Caco-2 (cell line): ENCODE results near the gene GPR27. TPM values are rescaled to one million over a fixed set of nuclear protein-coding genes. Genes with fewer than 3 reads are reported as not detected.

Experiments used
- BruUV-seq: library from RNA; stranded (reverse); fragments of 400-500 nt; replicated peaks from 2 replicates; lab custom pipeline; 2021; lab: Mats Ljungman, UMichigan
- CTCF ChIA-PET: fragments of 300-600 bp; sonication (Branson Sonifier 250); formaldehyde crosslinking; loops from one replicate; lab custom pipeline; 2022; ENCODE audit warnings: antibody characterized with exemption; lab: Charles Lee
- POLR2A ChIA-PET: fragments of 300-600 bp; sonication (Branson Sonifier 250); formaldehyde crosslinking; loops from one replicate; lab custom pipeline; 2022; ENCODE audit warnings: antibody characterized with exemption; lab: Charles Lee
- DNase-seq, 2 experiments: peaks; one replicate each; pipeline versions ENCODE4 v3.0.0 to v3.0.0-alpha.2; 2020 to 2022
- H3K27me3 ChIP-seq: replicated peaks from 2 replicates; pipeline ENCODE4 v1.6.0; 2011; ENCODE audit warnings: low read length; ENCODE audit not compliant: control insufficient read depth, insufficient read depth
- H3K36me3 ChIP-seq: 2 replicates; pipeline ENCODE4 v1.5.1; 2011; ENCODE audit warnings: low read length; ENCODE audit not compliant: control insufficient read depth, insufficient read depth
- H3K4me1 ChIP-seq: fragments of 250-450 bp; sonication (Bioruptor Pico); 2 replicates; pipeline ENCODE4 v1.5.1; 2020; ENCODE audit warnings: mild to moderate bottlenecking
- H3K4me3 ChIP-seq: 2 replicates; pipeline ENCODE4 v1.5.1; 2011; ENCODE audit warnings: low read depth, mild to moderate bottlenecking, control low read depth, low read length
- H3K9me3 ChIP-seq: fragments of 250-450 bp; sonication (Bioruptor Pico); 2 replicates; pipeline ENCODE4 v1.5.1; 2020; ENCODE audit warnings: mild to moderate bottlenecking, moderate library complexity
- H3K27ac Mint-ChIP-seq: one replicate; pipeline ENCODE4 v1.8.0; 2022; ENCODE audit warnings: mixed read lengths; ENCODE audit not compliant: unreplicated experiment
- H3K27me3 Mint-ChIP-seq: one replicate; pipeline ENCODE4 v1.8.0; 2022; ENCODE audit warnings: mixed read lengths; ENCODE audit not compliant: insufficient read depth, unreplicated experiment
- H3K36me3 Mint-ChIP-seq: one replicate; pipeline ENCODE4 v1.8.0; 2022; ENCODE audit warnings: mild to moderate bottlenecking, mixed read lengths; ENCODE audit not compliant: insufficient read depth, unreplicated experiment
- H3K4me1 Mint-ChIP-seq: one replicate; pipeline ENCODE4 v1.8.0; 2022; ENCODE audit warnings: low read depth, mixed read lengths; ENCODE audit not compliant: unreplicated experiment
- H3K4me3 Mint-ChIP-seq: one replicate; pipeline ENCODE4 v1.8.0; 2022; ENCODE audit warnings: mild to moderate bottlenecking, moderate library complexity, mixed read lengths; ENCODE audit not compliant: unreplicated experiment
- H3K9me3 Mint-ChIP-seq: one replicate; pipeline ENCODE4 v1.8.0; 2022; ENCODE audit warnings: mixed read lengths; ENCODE audit not compliant: unreplicated experiment
- CTCF ChIP-seq, 2 experiments: fragments of 200-600 bp in 1 of 2; IDR thresholded peaks; 1 replicate in 1 of 2; 2 replicates in 1 of 2; pipeline versions ENCODE4 v1.5.1 to v1.8.0; 2011 to 2022; ENCODE audit warnings: antibody characterized with exemption in 1 of 2, control low read depth in 1 of 2, inconsistent platforms in 1 of 2, low read depth in 1 of 2, low read length in 1 of 2, mild to moderate bottlenecking in 1 of 2, moderate library complexity in 1 of 2; ENCODE audit not compliant: insufficient read depth in 1 of 2, severe bottlenecking in 1 of 2, unreplicated experiment in 1 of 2
- intact Hi-C: fragments of 100-400 bp; cut with micrococcal nuclease; formaldehyde crosslinking; loops from one replicate; pipeline ENCODE4 v1.10.0; 2022; ENCODE audit not compliant: unreplicated experiment
- total RNA-seq: library from RNA; stranded (reverse); gene quantifications from 2 replicates; pipeline ENCODE4 v1.2.3, GENCODE V29; 2022

GPR27 gene
- total RNA-seq, 1 experiment from 2014 or later: 0.39 TPM

GRCh38 chr3:71780430-71780829, 26.8 kb downstream of the GPR27 start:
- no TSS peak for BruUV-seq
- peaks cover 1% of the 10 kb centered on the region; the same call in 1 of the 2 replicates for H3K27me3 ChIP-seq
- H3K4me1 Mint-ChIP-seq: no peaks in the 10 kb centered on the region
- H3K4me1 ChIP-seq: no peaks in the 10 kb centered on the region; the same call in 1 of the 2 replicates
- no peak for TF ChIP-seq CTCF (IDR thresholded peaks at IDR 0.05; ENCODE audit: insufficient read depth in 1 of 2, low read depth in 1 of 2, low read length in 1 of 2, severe bottlenecking in 1 of 2, unreplicated experiment in 1 of 2)
- H3K27me3 Mint-ChIP-seq: peaks cover 7% of the 10 kb centered on the region
- no peak overlapping the region for H3K4me3 ChIP-seq
- no peak for DNase-seq
- POLR2A ChIA-PET: no interaction called here
- H3K36me3 Mint-ChIP-seq: no peaks in the 10 kb centered on the region
- no peak overlapping the region for H3K4me3 Mint-ChIP-seq
- intact Hi-C loops: no loop called here
- H3K27ac Mint-ChIP-seq: no peak overlapping the region
- H3K9me3 ChIP-seq: no peaks in the 10 kb centered on the region
- H3K36me3 ChIP-seq: no peaks in the 10 kb centered on the region
- CTCF ChIA-PET: no interaction called here
- no peaks in the 10 kb centered on the region for H3K9me3 Mint-ChIP-seq

- POLR2A ChIA-PET: no interaction called here
- peaks cover 24% of the 10 kb centered on the region for H3K27me3 Mint-ChIP-seq
- intact Hi-C loops: no loop called here
These were observed 29.5 kb downstream of the GPR27 start for GRCh38 chr3:71783152-71783551.

GRCh38 chr3:71784201-71784913, 30.7 kb downstream of the GPR27 start:
- H3K4me1 Mint-ChIP-seq: no peaks in the 10 kb centered on the region
- peaks cover 26% of the 10 kb centered on the region for H3K27me3 Mint-ChIP-seq
- DNase-seq: no peak
- H3K36me3 Mint-ChIP-seq: no peaks in the 10 kb centered on the region
- H3K4me3 Mint-ChIP-seq: peak overlapping the region; percentile 47
- BruUV-seq: no TSS peak
- ChIA-PET POLR2A (no interaction called here), CTCF (no interaction called here)
- no peaks in the 10 kb centered on the region; the same call in 1 of the 2 replicates for H3K4me1 ChIP-seq
- peaks cover 5% of the 10 kb centered on the region for H3K27me3 ChIP-seq
- H3K27ac Mint-ChIP-seq: no peak overlapping the region
- intact Hi-C loops: no loop called here
- TF ChIP-seq CTCF (IDR thresholded peaks at IDR 0.05; ENCODE audit: insufficient read depth in 1 of 2, low read depth in 1 of 2, low read length in 1 of 2, severe bottlenecking in 1 of 2, unreplicated experiment in 1 of 2): no peak
- H3K4me3 ChIP-seq: no peak overlapping the region
- no peaks in the 10 kb centered on the region for H3K9me3 ChIP-seq
- no peaks in the 10 kb centered on the region for H3K9me3 Mint-ChIP-seq
- no peaks in the 10 kb centered on the region for H3K36me3 ChIP-seq

More at GRCh38 chr3:71783152-71783551, 29.5 kb downstream of the GPR27 start:
- Mint-ChIP-seq H3K27ac (no peak overlapping the region), H3K36me3 (no peaks in the 10 kb centered on the region), H3K4me1 (no peaks in the 10 kb centered on the region), H3K4me3 (no peak overlapping the region), H3K9me3 (no peaks in the 10 kb centered on the region)
- CTCF ChIA-PET: no interaction called here
- Histone ChIP-seq H3K4me1 (no peaks in the 10 kb centered on the region; the same call in 1 of the 2 replicates), H3K36me3 (no peaks in the 10 kb centered on the region), H3K27me3 (peaks cover 3% of the 10 kb centered on the region), H3K9me3 (no peaks in the 10 kb centered on the region), H3K4me3 (no peak overlapping the region)
- no peak for TF ChIP-seq CTCF (IDR thresholded peaks at IDR 0.05; ENCODE audit: insufficient read depth in 1 of 2, low read depth in 1 of 2, low read length in 1 of 2, severe bottlenecking in 1 of 2, unreplicated experiment in 1 of 2)
- BruUV-seq: no TSS peak
- DNase-seq: no peak
